Activated CD4-positive, alpha-beta T cell treated with anti-CD3 and anti-CD28 coated beads for 4 hours (primary cell): ENCODE results near the gene SENP8.
A peak's percentile ranks its signal among the peaks of the same experiment; 100 is the strongest.
"Not testable (repeated sequence)": the region's sequence is repeated elsewhere in the genome, so short reads cannot be mapped to it uniquely, and the experiment has no call there.

Experiments used
- DNase-seq, 2 donors: peaks; one replicate each; pipeline ENCODE4 v3.0.0-alpha.2; 2020

Gene SENP8

GRCh38 chr15:72118017-72118978 lies at the start of gene SENP8, which contains the start of gene MYO9A:
SENP8 (plus strand) TSS chr15:72118403; CDS start chr15:72139624, 21,221 bp downstream.
MYO9A (minus strand) TSS chr15:72118150; CDS start chr15:72046563, 71,587 bp downstream.
- DNase-seq = peak; percentile 99 to 100

- no peak for DNase-seq
These were observed 49.3 kb upstream of the SENP8 start for GRCh38 chr15:72068856-72069255.

- DNase-seq = no peak
These were observed 47.3 kb upstream of the SENP8 start for GRCh38 chr15:72070817-72071447.

- DNase-seq = not testable (repeated sequence)
These were observed 46.8 kb upstream of the SENP8 start for GRCh38 chr15:72071448-72071825.

GRCh38 chr15:72074335-72075060 lies 43.7 kb upstream of the SENP8 start:
- DNase-seq = no peak

- DNase-seq = no peak
These were observed 40.3 kb upstream of the SENP8 start for GRCh38 chr15:72077950-72078349.

- DNase-seq = no peak
These were observed 39.3 kb upstream of the SENP8 start for GRCh38 chr15:72078887-72079286.

GRCh38 chr15:72082176-72082575 lies 36.0 kb upstream of the SENP8 start:
- DNase-seq = no peak

GRCh38 chr15:72086010-72086697 lies 32.0 kb upstream of the SENP8 start:
- DNase-seq = no peak

GRCh38 chr15:72086920-72087648 lies 31.1 kb upstream of the SENP8 start:
- DNase-seq = no peak

- DNase-seq = no peak
These were observed 26.2 kb upstream of the SENP8 start for GRCh38 chr15:72092006-72092405.

GRCh38 chr15:72092691-72093090 lies 25.5 kb upstream of the SENP8 start:
- no peak for DNase-seq

- DNase-seq = no peak
These were observed 21.4 kb upstream of the SENP8 start for GRCh38 chr15:72096796-72097195.

- DNase-seq = no peak
These were observed 20.2 kb upstream of the SENP8 start for GRCh38 chr15:72098040-72098439.

- no peak for DNase-seq
These were observed 19.0 kb upstream of the SENP8 start for GRCh38 chr15:72099155-72099554.

- not testable (repeated sequence) for DNase-seq
These were observed 17.7 kb upstream of the SENP8 start for GRCh38 chr15:72100551-72100950.

- no peak for DNase-seq
These were observed 13.1 kb upstream of the SENP8 start for GRCh38 chr15:72105111-72105510.

- DNase-seq = no peak
These were observed 12.1 kb upstream of the SENP8 start for GRCh38 chr15:72106068-72106467.

GRCh38 chr15:72110355-72110754 lies 7.8 kb upstream of the SENP8 start:
- DNase-seq = no peak

- no peak for DNase-seq
These were observed 6.1 kb upstream of the SENP8 start for GRCh38 chr15:72112116-72112515.

- no peak for DNase-seq
These were observed 5.4 kb upstream of the SENP8 start for GRCh38 chr15:72112805-72113204.
